ENCODE data around the gene RFPL4AL1.

Gene RFPL4AL1

GRCh38 chr19:55795021-55795420 lies 26.1 kb downstream of the RFPL4AL1 start:
- DNase-seq (ENCODE audit: low read depth): no peak
- TF ChIP-seq MAX (IDR thresholded peaks at IDR 0.05; ENCODE audit: low read depth, low read length) (no peak), CTCF (IDR thresholded peaks at IDR 0.05; ENCODE audit: low read depth, low read length) (no peak), MYC (IDR thresholded peaks at IDR 0.05; ENCODE audit: low read depth, low read length) (no peak), POLR2A (IDR thresholded peaks at IDR 0.05; ENCODE audit: extremely low read depth, insufficient read length) (no peak)

GRCh38 chr19:55801416-55801815 lies 32.5 kb downstream of the RFPL4AL1 start:
- no peak for TF ChIP-seq POLR2A (IDR thresholded peaks at IDR 0.05; ENCODE audit: extremely low read depth, insufficient read length)
- no peak for TF ChIP-seq CTCF (IDR thresholded peaks at IDR 0.05; ENCODE audit: low read depth, low read length)
- TF ChIP-seq MYC (IDR thresholded peaks at IDR 0.05; ENCODE audit: low read depth, low read length): no peak
- no peak for TF ChIP-seq MAX (IDR thresholded peaks at IDR 0.05; ENCODE audit: low read depth, low read length)
- no peak for DNase-seq (ENCODE audit: low read depth)
- H3K4me3 ChIP-seq (ENCODE audit: low read depth, low read length): no peak overlapping the region

More at GRCh38 chr19:55795021-55795420, 26.1 kb downstream of the RFPL4AL1 start:
- H3K4me3 ChIP-seq (ENCODE audit: low read depth, low read length): no peak overlapping the region

- DNase-seq (ENCODE audit: low read depth): no peak
- no peak for TF ChIP-seq MYC (IDR thresholded peaks at IDR 0.05; ENCODE audit: low read depth, low read length)
- TF ChIP-seq POLR2A (IDR thresholded peaks at IDR 0.05; ENCODE audit: extremely low read depth, insufficient read length): no peak
- TF ChIP-seq CTCF (IDR thresholded peaks at IDR 0.05; ENCODE audit: low read depth, low read length): no peak
- TF ChIP-seq MAX (IDR thresholded peaks at IDR 0.05; ENCODE audit: low read depth, low read length): no peak
- no peak overlapping the region for H3K4me3 ChIP-seq (ENCODE audit: low read depth, low read length)
Measured at GRCh38 chr19:55802281-55802680, 33.4 kb downstream of the RFPL4AL1 start.

- peak; percentile 85 for DNase-seq (ENCODE audit: low read depth)
- TF ChIP-seq POLR2A (IDR thresholded peaks at IDR 0.05; ENCODE audit: extremely low read depth, insufficient read length): no peak
- peak; percentile 92 for TF ChIP-seq MAX (IDR thresholded peaks at IDR 0.05; ENCODE audit: low read depth, low read length)
- peak; percentile 76 for TF ChIP-seq MYC (IDR thresholded peaks at IDR 0.05; ENCODE audit: low read depth, low read length)
- peak; percentile 41 for TF ChIP-seq CTCF (IDR thresholded peaks at IDR 0.05; ENCODE audit: low read depth, low read length)
- H3K4me3 ChIP-seq (ENCODE audit: low read depth, low read length): no peak overlapping the region
Measured at GRCh38 chr19:55809381-55810058, 40.6 kb downstream of the RFPL4AL1 start.

GRCh38 chr19:55811340-55811739 lies 42.4 kb downstream of the RFPL4AL1 start:
- H3K4me3 ChIP-seq (ENCODE audit: low read depth, low read length): no peak overlapping the region
- no peak for DNase-seq (ENCODE audit: low read depth)
- TF ChIP-seq MYC (IDR thresholded peaks at IDR 0.05; ENCODE audit: low read depth, low read length) (no peak), POLR2A (IDR thresholded peaks at IDR 0.05; ENCODE audit: extremely low read depth, insufficient read length) (no peak), CTCF (IDR thresholded peaks at IDR 0.05; ENCODE audit: low read depth, low read length) (no peak), MAX (IDR thresholded peaks at IDR 0.05; ENCODE audit: low read depth, low read length) (no peak)
